Fibroblast of the aortic adventitia (primary cell): ENCODE data around the gene SRC. TPM values are rescaled to one million over a fixed set of nuclear protein-coding genes. Genes with fewer than 3 reads are reported as not detected.

Source experiments
- DNase-seq: peaks from one replicate; pipeline ENCODE4 v3.0.0-alpha.2; 2010; ENCODE audit warnings: low read depth
- H3K4me3 ChIP-seq: 2 replicates; pipeline ENCODE4 v1.5.1; 2011; ENCODE audit warnings: low read depth, mild to moderate bottlenecking, control low read depth, low read length, moderate library complexity
- CTCF ChIP-seq: IDR thresholded peaks from 2 replicates; pipeline ENCODE4 v1.5.1; 2011; ENCODE audit warnings: mild to moderate bottlenecking, low read length, control low read depth, inconsistent platforms; ENCODE audit not compliant: insufficient read depth
- total RNA-seq: library from RNA; depleted of rRNA; stranded (reverse); fragments of >200 nt; gene quantifications from 2 replicates; pipeline ENCODE4 v1.2.3, GENCODE V29; 2012; ENCODE audit warnings: low replicate concordance

Gene SRC
- total RNA-seq, 1 donor = 19.1 TPM

GRCh38 chr20:37438464-37439222 lies 92.7 kb downstream of the SRC start:
- TF ChIP-seq CTCF = no peak
- no peak overlapping the region for H3K4me3 ChIP-seq
- no peak for DNase-seq

GRCh38 chr20:37439223-37439933 lies 93.4 kb downstream of the SRC start:
- TF ChIP-seq CTCF = no peak
- no peak overlapping the region for H3K4me3 ChIP-seq
- DNase-seq = no peak

- no peak for TF ChIP-seq CTCF
- H3K4me3 ChIP-seq = no peak overlapping the region
- no peak for DNase-seq
These were observed 95.1 kb downstream of the SRC start for GRCh38 chr20:37441023-37441422.

GRCh38 chr20:37442547-37442946 lies 96.6 kb downstream of the SRC start:
- TF ChIP-seq CTCF = no peak
- no peak for DNase-seq
- no peak overlapping the region for H3K4me3 ChIP-seq

GRCh38 chr20:37442986-37443385 lies 97.0 kb downstream of the SRC start:
- DNase-seq = no peak
- no peak for TF ChIP-seq CTCF
- H3K4me3 ChIP-seq = no peak overlapping the region

- DNase-seq = no peak
- H3K4me3 ChIP-seq = no peak overlapping the region
- no peak for TF ChIP-seq CTCF
These were observed 97.7 kb downstream of the SRC start for GRCh38 chr20:37443596-37443995.
